HG03571 (cell line): ENCODE data around the gene MCM5.
"Not testable (repeated sequence)": the region's sequence is repeated elsewhere in the genome, so short reads cannot be mapped to it uniquely, and the experiment has no call there.

Experiments
- ATAC-seq: cut with Tn5 transposase; IDR thresholded peaks from one replicate; pipeline ENCODE4 v1.9.1; 2021; ENCODE audit not compliant: unreplicated experiment

The MCM5 gene

DNA sequence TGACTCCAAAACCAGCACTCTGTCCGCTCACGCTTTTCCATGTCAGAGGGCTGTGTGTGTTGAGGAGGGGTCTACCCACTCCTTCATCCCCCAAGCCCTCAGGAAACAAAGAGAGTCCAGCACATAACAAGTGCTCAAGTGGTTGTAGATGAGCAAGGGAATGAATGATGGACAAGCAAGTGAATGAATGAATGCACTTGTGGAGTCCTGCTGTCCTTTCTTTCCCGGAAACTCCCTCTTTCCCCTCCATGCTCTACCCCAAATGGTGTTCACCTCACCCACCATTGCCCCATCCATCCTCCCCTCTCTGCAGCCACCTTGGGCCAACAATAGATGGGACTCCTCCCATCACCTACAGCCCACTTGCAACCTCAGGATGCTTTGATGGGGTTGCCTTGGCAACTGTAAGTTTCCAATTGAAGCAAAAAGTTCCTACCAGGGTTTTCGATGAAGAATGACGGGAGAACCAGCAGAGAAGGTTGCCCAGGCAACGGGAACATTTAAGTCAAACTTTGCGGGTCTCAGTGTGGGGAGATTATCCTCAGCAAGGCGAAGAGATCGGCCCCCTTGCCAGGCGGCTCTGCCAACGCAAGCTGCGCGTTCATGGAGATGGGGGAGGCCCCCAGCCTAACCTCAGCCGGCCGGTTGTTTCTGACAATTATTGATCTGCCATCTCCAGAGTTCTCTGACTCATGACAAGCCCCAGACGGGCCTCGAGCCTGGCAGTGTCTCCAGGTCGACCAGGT, 51.1 kb downstream of the MCM5 start:
- ATAC-seq: no peak

DNA sequence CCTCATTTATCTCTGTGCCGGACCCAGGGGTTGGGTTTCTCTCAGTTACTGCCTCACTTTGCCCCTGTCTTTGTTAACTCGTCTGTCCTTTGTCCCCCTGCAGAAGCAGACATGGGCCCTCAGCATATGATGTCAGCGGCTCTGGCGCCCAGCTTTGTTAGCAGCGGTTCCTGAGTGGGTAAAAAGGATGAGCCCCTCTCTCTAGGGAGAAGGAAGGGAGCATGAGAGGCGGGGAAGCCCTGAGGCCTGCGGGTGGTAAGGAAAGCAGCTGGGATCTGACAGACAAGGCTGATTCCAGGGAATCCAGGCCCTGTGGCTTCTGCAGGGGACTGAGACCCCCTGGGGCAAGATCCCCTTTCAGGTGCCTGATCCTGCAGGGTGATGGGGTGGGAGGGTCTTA, 51.7 kb downstream of the MCM5 start:
- ATAC-seq: no peak

- ATAC-seq: no peak
Measured at GRCh38 chr22:35452351-35452781, 52.4 kb downstream of the MCM5 start.

DNA sequence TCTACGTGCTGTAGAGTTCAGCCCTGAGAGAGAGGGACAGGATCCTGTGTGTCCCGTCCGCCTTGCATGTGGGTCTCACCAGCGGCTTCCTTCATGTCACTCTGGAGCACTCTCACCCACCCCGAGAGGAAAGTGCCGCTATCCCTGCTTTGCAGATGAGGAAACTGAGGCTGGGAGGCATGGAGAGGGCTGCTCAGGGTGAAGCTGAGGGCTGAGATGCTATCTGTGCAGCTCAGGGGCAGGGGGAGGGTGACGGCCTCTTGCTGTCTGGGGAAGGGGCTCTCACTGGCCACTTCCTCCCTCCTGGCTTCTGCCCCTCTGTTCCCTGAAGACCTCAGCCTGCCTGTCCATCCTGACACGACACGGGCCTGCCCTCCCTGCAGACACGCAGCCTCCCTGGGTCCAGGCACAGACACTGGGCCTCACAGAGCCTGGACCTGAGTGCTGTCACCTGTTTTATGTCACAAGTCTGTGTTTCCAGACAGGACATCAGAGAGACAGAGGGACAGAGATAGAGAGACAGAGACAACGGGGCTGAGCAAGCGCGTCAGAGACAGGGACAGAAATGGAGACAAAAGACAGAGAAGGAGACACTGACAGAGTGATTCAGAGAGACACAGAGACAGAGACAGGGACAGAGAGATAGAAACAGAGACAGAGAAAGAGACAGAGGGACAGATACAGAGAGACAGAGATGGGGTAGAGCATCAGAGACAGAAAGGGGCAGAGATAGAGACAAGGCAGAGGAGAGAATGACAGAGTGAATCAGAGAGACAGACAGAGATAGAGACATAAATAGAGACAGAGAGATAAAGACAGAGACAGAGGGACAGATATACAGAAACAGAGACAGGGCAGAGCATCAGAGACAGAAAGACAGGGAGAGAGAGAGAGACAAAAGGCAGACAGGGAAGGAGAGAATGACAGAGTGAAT, 53.1 kb downstream of the MCM5 start:
- ATAC-seq: no peak

- ATAC-seq: no peak
Measured at GRCh38 chr22:35454416-35455054, 54.6 kb downstream of the MCM5 start.

DNA sequence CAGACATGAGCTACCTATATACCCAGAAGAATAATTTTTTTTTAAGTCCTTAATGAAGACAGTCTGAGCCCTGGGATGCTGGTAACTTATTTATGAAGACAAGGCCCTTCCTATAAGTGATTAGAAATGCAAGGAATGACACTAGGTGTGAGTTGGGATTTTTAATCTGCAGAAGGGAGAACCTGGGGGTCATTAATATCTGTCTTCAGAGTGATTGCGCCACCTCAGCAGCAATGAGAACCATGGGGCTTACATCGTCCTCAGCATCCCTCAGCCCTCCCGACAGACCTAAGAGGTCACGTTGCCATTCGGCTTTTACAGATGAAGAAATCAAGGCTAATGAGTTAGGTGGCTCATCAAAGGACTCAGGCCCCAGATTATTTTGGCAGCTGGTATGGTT, 55.6 kb downstream of the MCM5 start:
- ATAC-seq: no peak

GRCh38 chr22:35456757-35457156, 56.8 kb downstream of the MCM5 start:
- ATAC-seq: no peak

- ATAC-seq: no peak
Measured at GRCh38 chr22:35457729-35458546, 58.0 kb downstream of the MCM5 start.

- no peak for ATAC-seq
Measured at GRCh38 chr22:35458547-35459422, 58.8 kb downstream of the MCM5 start.

GRCh38 chr22:35459423-35459894, 59.5 kb downstream of the MCM5 start:
- no peak for ATAC-seq

GRCh38 chr22:35459976-35460375, 60.0 kb downstream of the MCM5 start:
- not testable (repeated sequence) for ATAC-seq

DNA sequence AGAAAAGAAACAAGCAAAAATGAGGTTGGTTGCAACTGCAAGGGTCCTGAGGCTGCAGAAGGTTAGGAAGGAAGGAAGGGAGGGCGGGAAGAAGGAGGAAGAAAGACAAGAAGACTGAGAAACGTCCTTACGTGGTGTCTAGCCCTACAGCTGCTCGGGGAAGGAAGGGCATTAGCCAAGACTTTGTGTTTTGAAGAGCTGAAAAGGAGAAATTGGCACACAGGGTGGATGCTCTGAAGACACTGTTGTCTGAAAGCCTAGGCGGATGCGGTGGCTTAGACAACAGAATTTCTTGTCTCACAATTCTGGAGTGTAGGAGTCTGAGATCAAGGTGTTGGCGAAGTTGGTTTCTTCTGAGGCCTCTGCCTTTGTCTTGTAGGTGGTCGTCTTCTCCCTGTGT, 60.7 kb downstream of the MCM5 start:
- ATAC-seq: no peak

GRCh38 chr22:35462498-35463230, 62.7 kb downstream of the MCM5 start:
- no peak for ATAC-seq

DNA sequence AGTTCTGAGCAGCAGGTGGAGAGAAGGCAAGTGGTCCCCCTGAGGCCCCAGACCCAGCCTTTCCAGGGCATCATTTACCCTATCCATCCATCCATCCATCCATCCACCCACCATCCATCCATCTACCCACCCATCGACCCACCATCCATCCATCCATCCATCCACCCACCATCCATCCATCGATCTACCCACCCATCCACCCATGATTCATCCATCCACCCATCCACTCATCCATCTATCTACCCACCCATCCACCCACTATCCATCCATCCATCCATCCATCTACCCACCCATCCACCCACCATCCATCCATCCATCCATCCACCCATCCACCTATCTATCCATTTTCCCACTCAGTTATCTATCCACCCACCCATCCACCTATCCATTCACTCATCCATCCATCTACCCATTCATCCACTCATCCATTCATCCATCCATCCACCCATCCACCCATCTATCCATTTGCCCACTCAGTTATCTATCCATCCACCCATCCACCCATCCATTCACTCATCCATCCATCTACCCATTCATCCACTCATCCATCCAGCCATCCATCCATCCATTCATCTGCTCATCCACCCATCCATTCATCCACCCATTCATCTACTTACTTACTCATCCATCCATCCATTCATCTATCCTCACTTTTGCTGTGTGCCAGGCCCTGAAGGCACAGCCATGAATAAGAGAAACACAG, 63.4 kb downstream of the MCM5 start:
- ATAC-seq: no peak

DNA sequence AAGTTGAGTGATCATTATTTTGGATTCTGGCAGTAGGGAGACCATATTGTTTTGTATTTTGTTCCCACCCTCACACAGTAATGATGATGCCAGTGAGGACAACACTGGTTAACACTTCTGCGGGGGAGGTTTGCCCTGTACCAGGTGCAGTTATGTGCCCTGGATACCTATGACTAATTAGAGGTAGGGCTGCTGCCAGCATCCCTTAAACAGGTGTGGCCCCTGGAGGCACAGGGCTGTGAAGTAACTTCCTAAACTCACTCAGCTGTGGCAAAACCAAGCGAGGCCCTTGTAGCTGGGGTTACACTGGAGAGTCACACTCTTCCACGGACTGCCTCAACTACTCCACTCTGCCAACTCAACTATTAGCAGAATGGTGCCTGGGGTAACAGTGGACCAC, 64.5 kb downstream of the MCM5 start:
- no peak for ATAC-seq

DNA sequence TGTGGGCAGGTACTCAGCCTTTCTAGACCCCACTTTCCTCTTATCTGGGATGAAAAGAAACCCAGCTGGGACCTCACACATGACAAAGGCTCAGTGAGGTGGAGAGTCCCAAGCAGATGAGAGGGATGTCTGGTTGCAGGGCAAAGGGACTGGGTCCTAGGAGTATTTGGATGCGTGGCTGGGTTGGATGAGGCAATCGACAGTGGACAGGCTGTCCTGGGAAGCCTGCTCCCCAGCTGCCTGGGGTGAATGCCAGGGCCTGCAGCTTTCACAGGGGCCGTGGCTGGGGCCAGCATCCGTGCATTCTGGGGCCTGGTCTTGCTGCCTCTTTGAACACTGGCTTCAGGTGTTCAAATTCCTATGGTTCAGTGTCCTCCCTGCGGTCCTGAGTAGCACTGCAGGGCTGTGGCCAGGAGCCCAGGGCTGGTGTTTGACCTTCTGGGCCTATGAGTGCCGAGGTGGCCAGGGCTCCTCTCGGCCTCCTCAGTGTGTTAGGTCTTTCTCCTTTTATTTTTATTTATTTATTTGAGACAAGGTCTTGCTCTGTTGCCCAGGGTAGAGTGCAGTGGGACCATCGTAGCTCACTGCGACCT, 65.3 kb downstream of the MCM5 start:
- ATAC-seq: no peak

DNA sequence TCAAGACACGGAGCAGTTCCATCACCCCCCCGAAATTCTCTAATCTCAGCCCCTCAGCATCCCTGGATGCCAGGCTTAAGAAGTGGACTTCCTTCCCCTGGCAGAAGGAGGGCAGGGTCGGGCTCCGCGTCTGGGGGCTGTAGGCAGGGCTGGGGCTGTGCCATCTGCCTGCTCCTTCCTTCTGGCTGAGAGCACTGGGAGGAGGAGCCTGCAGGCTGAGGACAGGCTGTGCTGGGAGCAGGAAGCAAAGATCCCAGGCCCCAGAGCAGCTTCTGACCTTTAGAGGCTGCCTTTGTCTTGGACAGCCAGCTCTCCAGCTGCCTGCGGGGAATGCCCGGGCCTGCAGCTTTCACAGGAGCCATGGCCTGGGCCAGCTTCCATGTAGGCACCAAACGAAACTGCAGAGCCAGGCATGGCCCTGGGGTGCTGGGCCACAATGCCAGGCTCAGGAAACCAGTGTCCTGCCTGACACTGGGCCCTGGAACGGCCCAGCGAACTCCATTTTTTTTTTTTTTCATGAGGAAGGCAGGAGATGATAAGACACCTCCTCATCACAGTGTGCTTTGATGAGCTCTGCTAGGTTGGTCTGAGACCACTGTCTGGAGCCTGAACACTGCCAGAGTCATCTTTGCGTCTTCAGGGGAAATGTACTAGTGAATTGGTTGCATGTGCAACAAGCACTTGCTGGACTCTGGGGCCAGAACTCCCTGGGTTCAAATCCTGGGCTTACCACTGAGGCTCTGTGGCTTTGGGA, 67.9 kb downstream of the MCM5 start:
- ATAC-seq: no peak
